Thyroid gland (tissue), 4 donors: Measurements from ENCODE around the gene CLOCK.

Experiments used
- CTCF ChIP-seq, 6 experiments: fragments of 200-600 bp in 3 of 6; fragments of 450-650 bp in 3 of 6; sonication (generic) in 3 of 6; IDR thresholded peaks; one replicate each; pipeline ENCODE4 v1.5.1; 2016 to 2019; ENCODE audit warnings: antibody characterized with exemption in 6 of 6, mild to moderate bottlenecking in 2 of 6, inconsistent platforms in 1 of 6, moderate library complexity in 1 of 6
- POLR2A ChIP-seq, 2 donors: fragments of 450-650 bp; IDR thresholded peaks; one replicate each; pipeline ENCODE4 v1.6.1; 2017; ENCODE audit warnings: antibody characterized with exemption in 2 of 2, mild to moderate bottlenecking in 2 of 2, moderate library complexity in 1 of 2

GRCh38 chr4:55549888-55550287 lies 3.2 kb upstream of the CLOCK start:
- TF ChIP-seq CTCF (IDR thresholded peaks at IDR 0.05) (no peak), POLR2A (IDR thresholded peaks at IDR 0.05) (no peak)
